Measurements from ENCODE around the gene MPP2. TPM values are rescaled to one million over a fixed set of nuclear protein-coding genes. Genes with fewer than 3 reads are reported as not detected.

Gene MPP2
- total RNA-seq, 3 donors from 2014 or later (not counting 1 experiment from before 2014, with no cell fraction given) = 0.75 to 2.0 (median 0.85) TPM

DNA sequence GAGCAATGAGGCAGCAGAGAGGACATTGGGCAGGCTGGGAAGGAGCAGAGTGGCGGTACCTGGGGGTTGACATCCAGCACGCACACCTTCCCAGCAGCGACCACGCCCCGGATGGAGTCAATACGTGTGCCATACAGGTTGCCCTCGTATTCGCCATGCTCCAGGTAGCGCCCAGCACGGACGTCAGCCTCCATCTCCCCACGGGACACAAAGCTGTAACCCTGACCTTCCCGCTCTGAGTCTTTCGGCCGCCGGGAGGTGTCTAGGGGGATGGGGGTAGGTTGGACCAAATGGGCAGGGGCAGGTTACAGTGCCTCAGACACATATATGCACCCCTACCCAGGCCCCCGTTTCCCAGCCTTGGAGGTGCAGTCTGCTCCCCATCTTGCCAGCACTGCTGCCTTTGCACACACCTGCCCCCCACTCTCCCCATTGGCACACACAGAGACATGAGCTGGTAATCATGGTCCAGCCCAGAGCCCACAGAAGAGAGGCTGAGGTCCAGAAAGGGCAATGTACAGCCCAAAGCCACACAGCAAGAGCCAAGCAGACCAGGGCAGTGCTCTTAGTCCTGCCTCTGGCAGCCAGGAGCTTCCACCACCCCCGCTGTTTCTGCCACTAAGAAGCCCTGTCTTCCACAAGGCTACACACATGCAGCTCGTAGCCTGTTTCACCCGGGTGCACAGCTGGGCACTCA lies 27.5 kb downstream of the MPP2 start:
- intact Hi-C loops (cut with micrococcal nuclease) = no loop called here
- TF ChIP-seq CTCF (IDR thresholded peaks at IDR 0.05) = no peak
- DNase-seq (no peak), ATAC-seq (no peak)
- Mint-ChIP-seq H3K4me1 (peaks cover 0 to 5% of the 10 kb centered on the region in 2 donors), H3K4me3 (no peak overlapping the region), H3K27ac (no peak overlapping the region), H3K9me3 (no peaks in the 10 kb centered on the region), H3K36me3 (no peaks in the 10 kb centered on the region), H3K27me3 (ENCODE audit: low read depth in 2 of 2) (peaks cover 7 to 13% of the 10 kb centered on the region in 2 donors)
- Histone ChIP-seq H3K9me3 (ENCODE audit: control insufficient read depth, insufficient read depth, low read length) (no peaks in the 10 kb centered on the region), H3K4me1 (ENCODE audit: control insufficient read depth, insufficient read depth, low read length) (peaks cover 4% of the 10 kb centered on the region), H3K36me3 (ENCODE audit: control insufficient read depth, insufficient read depth, low read length) (no peaks in the 10 kb centered on the region), H3K4me3 (ENCODE audit: low read length) (no peak overlapping the region), H3K27ac (ENCODE audit: low read length) (no peak overlapping the region), H3K27me3 (ENCODE audit: control insufficient read depth, insufficient read depth, low read length) (peaks cover 2% of the 10 kb centered on the region)
- WGBS (ENCODE audit: insufficient coverage) = 90% methylated on average over 20 of the region's 20 CpGs

GRCh38 chr17:43878260-43879175 lies 28.8 kb downstream of the MPP2 start:
- peak; percentile 65 to 95 (median 93) for ATAC-seq
- no peak overlapping the region for H3K27ac Mint-ChIP-seq

DNA sequence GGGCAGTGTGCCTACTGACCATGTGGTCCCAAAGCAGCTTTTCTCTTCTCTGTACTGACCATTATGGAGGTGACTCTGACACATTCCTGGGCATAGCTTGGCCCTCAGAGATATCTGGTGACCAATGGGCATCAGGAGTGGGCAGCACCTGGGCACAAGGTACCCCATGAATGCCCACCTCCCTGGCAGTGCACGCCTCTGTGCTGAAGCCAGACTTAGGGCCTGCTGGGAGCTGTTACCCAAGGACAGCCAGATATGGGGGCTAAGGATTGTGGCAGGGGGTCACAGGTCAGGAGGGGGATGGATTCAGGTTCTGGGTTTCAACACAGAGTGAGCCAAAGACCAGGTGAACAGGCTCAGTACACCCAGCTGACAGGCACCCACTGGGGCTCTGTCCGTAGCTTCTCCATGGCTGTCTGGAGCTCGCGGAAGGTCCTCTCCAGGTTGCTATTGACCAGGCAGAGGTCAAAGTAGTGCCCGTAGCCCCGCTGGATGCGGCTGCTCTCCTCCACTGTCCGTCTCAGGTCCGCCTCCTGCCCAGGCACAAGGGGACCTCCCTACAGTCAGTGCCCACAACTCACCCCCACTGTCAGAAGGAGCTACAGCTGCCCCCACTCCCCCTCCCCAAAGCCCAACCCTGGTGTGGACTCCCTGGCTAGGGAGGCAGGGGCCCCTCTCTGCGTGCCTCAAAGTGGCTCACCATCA lies 29.7 kb downstream of the MPP2 start:
- TF ChIP-seq CTCF (IDR thresholded peaks at IDR 0.05) = no peak
- H3K9me3 Mint-ChIP-seq = no peaks in the 10 kb centered on the region
- whole genome bisulfite sequencing (ENCODE audit: insufficient coverage) = 85% methylated on average over 10 of the region's 10 CpGs

More at GRCh38 chr17:43878260-43879175, 28.8 kb downstream of the MPP2 start:
- no peaks in the 10 kb centered on the region for H3K9me3 Mint-ChIP-seq
- peak; percentile 57 to 78 for DNase-seq
- WGBS (ENCODE audit: insufficient coverage) = 28% methylated on average over 13 of the region's 13 CpGs
- Histone ChIP-seq H3K36me3 (ENCODE audit: control insufficient read depth, insufficient read depth, low read length) (no peaks in the 10 kb centered on the region), H3K27me3 (ENCODE audit: control insufficient read depth, insufficient read depth, low read length) (no peaks in the 10 kb centered on the region), H3K4me1 (ENCODE audit: control insufficient read depth, insufficient read depth, low read length) (peaks cover 4% of the 10 kb centered on the region), H3K4me3 (ENCODE audit: low read length) (no peak overlapping the region), H3K9me3 (ENCODE audit: control insufficient read depth, insufficient read depth, low read length) (no peaks in the 10 kb centered on the region), H3K27ac (ENCODE audit: low read length) (no peak overlapping the region)
- peaks cover 0 to 5% of the 10 kb centered on the region in 2 donors for H3K4me1 Mint-ChIP-seq
- H3K27me3 Mint-ChIP-seq (ENCODE audit: low read depth in 2 of 2) = peaks cover 14 to 15% of the 10 kb centered on the region in 2 donors
- intact Hi-C loops (cut with micrococcal nuclease) = no loop called here
- H3K36me3 Mint-ChIP-seq = no peaks in the 10 kb centered on the region
- TF ChIP-seq CTCF (IDR thresholded peaks at IDR 0.05) = peak; percentile 91
- H3K4me3 Mint-ChIP-seq = no peak overlapping the region

More for the DNA sequence above, 29.7 kb downstream of the MPP2 start:
- Histone ChIP-seq H3K9me3 (ENCODE audit: control insufficient read depth, insufficient read depth, low read length) (no peaks in the 10 kb centered on the region), H3K4me3 (ENCODE audit: low read length) (no peak overlapping the region), H3K27me3 (ENCODE audit: control insufficient read depth, insufficient read depth, low read length) (peaks cover under 1% of the 10 kb centered on the region), H3K27ac (ENCODE audit: low read length) (no peak overlapping the region), H3K36me3 (ENCODE audit: control insufficient read depth, insufficient read depth, low read length) (no peaks in the 10 kb centered on the region), H3K4me1 (ENCODE audit: control insufficient read depth, insufficient read depth, low read length) (peaks cover 4% of the 10 kb centered on the region)
- peaks cover 0 to 5% of the 10 kb centered on the region in 2 donors for H3K4me1 Mint-ChIP-seq
- intact Hi-C loops (cut with micrococcal nuclease) = no loop called here
- peaks cover 17 to 23% of the 10 kb centered on the region in 2 donors for H3K27me3 Mint-ChIP-seq (ENCODE audit: low read depth in 2 of 2)
- no peak overlapping the region for H3K27ac Mint-ChIP-seq
- no peak overlapping the region for H3K4me3 Mint-ChIP-seq
- no peak for DNase-seq
- no peak for ATAC-seq
- no peaks in the 10 kb centered on the region for H3K36me3 Mint-ChIP-seq

All from natural killer cell (primary cell).